HG03139 (cell line): ENCODE results near the gene BICRAL.
"Not testable (repeated sequence)": the region's sequence is repeated elsewhere in the genome, so short reads cannot be mapped to it uniquely, and the experiment has no call there.

Experiments used
- ATAC-seq: cut with Tn5 transposase; IDR thresholded peaks from one replicate; pipeline ENCODE4 v1.9.1; 2021; ENCODE audit not compliant: unreplicated experiment

Gene BICRAL

DNA sequence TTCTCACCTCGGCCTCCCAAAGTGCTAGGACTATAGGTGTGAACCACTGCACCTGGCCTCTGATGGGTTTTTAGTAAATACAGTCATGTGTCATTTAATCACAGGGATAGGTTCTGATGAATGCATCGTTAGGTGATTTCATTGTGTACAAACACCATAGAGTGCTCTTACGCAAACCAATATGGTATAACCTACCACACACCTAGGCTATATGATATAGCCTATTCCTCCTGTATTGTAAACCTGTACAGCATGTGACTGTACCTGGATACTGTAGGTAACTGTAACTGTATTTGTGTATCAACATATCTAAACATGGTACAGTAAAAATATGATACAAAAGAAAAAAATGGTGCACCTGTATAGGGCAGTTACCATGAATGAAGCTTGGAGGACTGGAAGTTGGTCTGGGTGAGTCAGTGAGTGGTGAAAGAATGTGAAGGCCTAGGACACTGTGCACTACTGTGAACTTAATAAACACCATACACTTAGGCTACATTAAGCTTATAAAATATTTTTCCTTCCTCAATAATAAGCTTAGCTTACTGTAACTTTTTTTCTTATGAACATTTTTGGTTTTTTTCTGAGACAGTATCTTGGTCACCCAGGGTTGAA is 10.0 kb downstream of the BICRAL start:
- no peak for ATAC-seq

GRCh38 chr6:42795651-42796050 is 13.8 kb downstream of the BICRAL start:
- no peak for ATAC-seq

DNA sequence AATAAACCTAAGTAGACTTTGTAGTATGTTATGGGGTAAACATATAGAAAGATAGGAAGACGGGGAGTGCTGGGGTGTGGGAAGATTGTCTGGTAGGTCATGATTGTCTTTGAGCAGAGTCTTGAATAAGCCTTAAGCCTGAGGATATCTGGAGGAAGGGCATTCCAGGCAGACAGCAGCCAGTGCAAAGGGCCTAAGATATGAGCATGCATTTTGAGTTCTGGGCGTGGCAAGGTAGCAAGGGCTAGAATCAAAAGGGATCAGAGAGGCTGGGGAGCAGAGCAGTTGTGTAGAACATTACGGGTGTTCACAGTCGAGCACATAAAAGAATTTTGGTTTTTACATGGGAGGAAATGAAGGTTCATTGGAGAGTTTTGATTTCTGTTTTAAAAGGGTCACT is 14.3 kb downstream of the BICRAL start:
- no peak for ATAC-seq

DNA sequence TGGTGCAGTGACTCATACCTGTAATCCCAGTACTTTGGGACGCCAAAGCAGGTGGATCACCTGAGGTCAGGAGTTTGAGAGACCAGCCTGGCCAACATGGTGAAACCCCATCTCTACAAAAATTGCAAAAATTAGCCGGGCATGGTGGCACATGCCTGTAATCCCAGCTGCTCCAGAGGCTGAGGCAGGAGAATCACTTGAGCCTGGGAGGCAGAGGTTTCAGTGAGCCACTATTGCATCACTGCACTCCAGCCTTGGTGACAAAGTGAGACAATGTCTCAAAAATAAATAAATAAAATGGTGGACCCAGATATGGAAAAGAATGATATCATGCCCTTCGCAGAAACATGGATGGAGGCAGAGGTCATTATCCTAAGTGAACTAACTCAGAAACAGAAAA is 15.8 kb downstream of the BICRAL start:
- not testable (repeated sequence) for ATAC-seq

- ATAC-seq: no peak
Measured at GRCh38 chr6:42805297-42805861, 23.5 kb downstream of the BICRAL start.

DNA sequence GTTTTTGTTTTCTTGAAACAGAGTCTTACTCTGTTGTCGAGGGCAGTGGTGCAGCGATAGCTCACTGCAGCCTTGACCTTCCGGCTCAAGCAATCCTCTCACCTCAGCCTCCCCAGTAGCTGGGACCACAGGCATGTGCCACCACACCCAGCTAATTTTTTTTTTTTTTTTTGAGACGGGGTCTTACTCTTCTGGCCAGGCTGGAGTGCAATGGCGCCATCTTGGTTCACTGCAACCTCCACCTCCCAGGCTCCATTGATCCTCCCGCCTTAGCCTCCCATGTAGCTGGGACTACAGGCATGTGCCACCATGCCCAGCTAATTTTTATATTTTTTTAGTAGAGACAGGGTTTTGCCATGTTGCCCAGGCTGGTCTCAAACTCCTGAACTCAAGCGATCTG is 24.5 kb downstream of the BICRAL start:
- ATAC-seq: not testable (repeated sequence)

DNA sequence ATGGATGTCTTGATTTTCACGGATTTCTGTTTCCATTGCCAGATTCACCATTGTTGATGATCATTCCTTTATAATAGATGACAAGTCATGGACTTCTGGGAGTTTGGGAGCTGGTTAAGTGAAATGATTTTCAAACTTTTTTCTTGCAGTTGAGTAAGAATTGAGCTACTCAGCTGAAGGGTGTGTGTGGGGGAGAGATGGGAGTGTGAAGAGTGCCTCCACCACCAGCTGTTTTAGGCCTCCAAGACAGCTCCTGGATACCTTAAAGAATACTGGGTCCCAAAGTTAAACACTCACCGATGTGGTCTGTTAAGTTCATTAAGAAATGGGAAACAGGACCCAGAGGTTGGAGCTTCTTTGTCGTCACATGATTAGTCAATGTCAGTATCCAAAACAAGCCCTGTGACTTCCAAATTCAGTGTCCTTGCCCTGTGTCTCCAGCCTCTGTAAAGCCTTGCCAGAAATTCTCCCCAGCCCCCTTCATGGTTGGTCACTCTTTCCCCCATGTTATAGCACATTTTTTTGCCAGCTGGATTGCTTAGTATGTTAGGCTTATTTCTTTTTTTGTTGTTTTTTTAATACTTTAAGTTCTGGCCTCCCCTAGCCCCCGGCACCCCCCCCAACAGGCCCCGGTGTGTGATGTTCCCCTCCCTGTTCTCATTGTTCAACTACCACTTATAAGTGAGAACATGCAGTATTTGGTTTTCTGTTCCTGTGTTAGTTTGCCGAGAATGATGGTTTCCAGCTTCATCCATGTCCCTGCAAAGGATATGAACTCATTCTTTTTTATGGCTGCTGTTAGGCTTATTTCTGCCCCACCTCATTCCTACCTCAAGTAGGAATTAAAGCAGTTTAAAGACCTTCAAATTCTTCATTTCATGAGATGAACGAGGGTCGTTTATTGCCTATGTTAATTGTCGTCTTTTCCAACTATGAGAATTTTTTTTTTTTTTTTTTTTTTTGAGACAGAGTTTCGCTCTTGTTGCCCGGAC is 26.9 kb downstream of the BICRAL start:
- no peak for ATAC-seq

DNA sequence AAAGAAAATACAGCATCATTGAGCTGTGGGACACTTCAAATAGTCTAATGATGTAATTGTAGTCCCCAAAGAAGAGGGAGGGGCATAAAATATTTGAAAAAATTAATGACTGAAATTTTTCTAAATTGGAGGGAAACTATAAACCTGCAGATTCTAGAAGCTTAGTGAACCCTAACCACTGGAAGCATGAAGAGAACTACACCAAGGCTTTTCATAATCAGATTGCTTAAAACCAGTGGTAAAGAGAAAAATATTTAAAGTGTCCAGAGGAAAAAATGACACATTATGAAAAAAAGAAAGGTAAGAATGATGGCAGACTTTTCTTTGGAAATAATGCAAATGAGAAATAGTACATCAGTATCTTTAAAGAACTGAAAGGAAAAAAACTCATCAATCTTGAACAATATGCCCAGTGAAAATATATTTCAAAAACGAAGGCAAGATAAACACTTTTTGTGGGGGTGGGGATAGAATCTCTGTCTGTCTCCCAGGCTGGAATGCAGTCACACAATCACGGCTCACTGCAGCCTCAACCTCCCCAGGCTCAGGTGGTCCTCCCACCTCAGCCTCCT is 31.3 kb downstream of the BICRAL start:
- no peak for ATAC-seq

DNA sequence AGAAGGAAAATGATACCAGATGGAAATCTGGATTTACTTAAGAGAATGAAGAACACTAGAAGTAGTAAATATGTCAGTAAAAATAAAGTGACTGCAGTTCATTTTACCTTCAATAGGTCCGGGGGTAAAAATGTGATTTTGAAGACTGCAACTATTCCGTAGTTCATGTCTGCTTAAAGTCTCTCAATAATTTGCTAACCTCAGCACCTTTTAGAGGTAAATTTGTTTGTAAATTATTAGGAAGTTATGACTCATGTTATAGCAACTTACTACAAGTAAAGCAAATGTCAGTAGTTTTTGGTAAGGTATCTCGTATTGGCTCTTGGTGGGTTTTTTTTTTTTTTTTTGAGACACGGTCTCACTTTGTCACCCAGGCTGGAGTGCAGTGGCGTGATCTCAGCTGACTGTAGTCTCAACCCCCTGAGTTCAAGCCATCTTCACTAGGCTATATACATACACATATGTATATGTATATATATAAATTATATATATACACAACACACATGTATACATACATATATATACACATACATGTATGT is 32.1 kb downstream of the BICRAL start:
- ATAC-seq: no peak

GRCh38 chr6:42815726-42816125 is 33.9 kb downstream of the BICRAL start:
- not testable (repeated sequence) for ATAC-seq

DNA sequence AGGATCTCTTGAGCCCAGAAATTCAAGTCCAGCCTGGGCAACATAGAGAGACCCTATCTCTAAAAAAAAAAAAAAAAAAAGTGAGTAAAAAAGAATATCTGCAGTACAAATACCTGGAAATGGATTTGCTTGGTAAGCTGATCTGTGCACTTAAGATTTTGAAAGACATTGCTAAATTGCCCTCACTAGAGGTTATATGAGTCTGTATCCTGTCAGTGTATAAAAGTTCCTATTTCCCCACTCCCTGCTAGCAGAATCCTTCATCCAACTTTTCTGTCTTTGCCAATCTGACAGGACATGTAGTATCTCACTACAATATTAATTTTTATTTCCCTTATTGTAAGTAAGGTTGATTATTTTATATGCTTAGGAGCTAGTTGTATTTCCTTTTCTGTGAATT is 36.1 kb downstream of the BICRAL start:
- no peak for ATAC-seq

DNA sequence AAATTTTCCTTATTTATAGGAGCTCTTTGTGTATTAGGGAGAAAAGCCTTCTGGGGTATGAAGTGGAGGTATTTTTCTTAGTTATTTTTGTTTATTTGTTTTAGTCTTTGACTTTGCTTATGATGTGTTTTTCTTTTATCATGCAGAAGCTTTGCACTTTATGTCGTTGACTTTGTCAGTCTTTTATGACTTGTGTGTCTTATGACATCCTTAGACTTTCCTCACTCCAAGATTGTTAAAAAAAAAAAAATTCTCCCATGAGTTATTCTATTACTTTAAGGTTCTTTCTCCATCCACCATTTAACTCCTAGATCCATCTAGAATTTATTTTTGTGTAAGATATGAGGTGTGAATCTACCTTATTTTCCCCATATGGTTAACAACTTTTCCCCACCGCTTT is 36.6 kb downstream of the BICRAL start:
- no peak for ATAC-seq

DNA sequence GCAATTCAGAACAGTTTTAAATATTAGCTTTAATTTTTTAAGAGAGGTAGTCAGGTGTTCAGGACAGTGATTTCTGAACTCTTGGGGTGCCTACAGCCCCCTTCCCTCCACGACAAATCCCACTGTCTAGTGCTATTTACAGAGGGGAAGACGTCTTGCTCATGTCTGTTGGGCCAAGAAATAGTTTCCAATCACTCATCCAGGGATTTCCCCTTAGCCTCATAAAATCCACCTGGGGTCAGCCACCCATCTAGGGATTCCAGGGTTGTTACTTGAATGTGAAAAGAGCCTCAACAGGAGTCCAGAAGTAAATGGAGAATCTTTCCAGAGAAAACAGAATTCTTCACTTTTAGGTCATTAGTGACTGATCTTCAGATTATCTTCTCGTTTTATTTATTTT is 37.0 kb downstream of the BICRAL start:
- no peak for ATAC-seq

DNA sequence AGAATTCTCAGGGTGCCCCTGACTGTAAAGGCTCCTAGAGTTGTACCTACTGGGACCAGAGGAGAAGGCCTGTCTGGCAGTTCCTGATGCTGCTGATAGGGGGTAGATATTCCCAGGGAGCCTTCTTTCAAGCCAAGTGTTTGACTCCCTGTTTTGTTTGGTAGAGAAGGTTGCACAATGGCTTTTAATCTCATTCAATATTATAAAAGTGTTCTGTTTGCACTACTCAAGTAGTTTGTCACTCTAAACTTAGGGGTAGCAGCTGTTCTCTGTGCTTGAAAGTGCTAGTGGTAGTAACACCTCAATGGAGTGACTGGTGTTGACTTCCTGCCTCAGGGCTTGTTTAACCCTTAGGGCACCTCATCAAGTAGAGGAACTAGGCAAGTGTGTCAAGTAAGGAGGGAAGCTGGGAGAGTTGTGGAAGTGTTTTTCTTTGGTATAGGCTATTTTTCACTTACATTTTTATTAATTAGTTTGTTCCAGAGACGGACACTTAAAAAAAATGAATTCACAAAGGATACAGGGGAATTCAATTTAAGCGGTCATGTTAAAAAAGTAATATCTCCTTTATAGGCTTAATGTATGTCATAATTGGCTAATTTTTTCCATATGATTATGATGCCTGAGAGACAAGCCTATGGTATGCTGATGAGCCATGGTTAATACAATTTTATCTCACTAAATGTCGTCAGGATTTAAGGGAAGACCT is 38.1 kb downstream of the BICRAL start:
- ATAC-seq: no peak

- ATAC-seq: no peak
Measured at GRCh38 chr6:42820512-42821340, 38.9 kb downstream of the BICRAL start.

DNA sequence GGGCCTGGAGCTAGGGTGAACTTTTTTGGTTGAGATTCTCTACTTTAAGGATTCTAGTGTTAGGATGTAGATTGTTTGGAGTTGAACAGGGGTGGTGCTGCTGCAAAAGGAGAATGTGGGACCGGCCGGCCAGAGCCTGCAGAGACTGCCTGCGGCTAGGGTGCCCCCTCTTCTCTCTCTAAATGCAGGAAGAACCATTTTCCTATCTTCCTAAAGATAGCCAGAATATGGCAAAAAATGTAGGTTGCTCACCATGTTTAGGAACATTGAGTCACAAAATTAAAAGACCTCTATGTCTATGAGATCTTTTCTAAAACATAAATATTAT is 39.5 kb downstream of the BICRAL start:
- ATAC-seq: no peak

DNA sequence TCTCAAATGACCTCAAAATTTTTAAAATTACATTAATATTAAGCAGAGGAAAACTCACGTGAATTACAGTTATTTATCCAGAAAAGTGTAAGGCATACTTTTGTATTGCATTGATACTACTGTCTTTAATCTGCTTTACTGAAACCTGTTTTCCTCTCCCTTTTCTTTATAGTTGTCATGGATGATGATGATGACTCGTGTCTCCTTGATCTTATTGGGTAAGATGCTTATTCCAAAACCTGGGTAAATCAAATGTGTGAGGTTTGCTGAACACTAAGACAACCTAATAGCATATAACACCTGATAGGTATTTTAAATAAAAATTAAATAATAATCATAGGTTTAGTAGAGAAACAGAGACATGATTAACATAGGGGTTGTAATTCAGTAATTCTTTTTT is 40.0 kb downstream of the BICRAL start:
- ATAC-seq: no peak

- no peak for ATAC-seq
Measured at GRCh38 chr6:42829561-42830092, 47.8 kb downstream of the BICRAL start.

GRCh38 chr6:42831237-42831636 is 49.4 kb downstream of the BICRAL start:
- no peak for ATAC-seq

DNA sequence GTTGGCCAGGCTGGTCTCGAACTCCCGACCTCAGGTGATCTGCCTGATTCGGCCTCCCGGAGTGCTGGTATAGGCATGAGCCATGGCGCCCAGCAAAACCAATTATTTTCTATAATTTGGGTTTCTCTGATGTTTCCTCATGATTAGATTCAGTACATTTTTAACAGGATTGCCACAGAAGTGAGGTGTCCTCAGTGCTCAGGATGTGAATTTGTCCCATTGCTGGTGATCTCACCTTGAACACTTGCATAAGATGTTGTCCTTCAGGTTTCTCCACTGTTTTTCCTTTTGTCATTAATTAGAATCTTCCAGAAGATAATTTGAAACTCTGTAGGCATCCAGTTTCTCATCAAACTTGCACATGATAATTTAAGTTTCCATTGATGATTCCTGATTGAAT is 52.2 kb downstream of the BICRAL start:
- ATAC-seq: no peak
